RWPE2 (cell line): ENCODE measurements around the gene INSYN2A.

Source experiments
- ATAC-seq: fragments of 200-7000 bp; cut with Tn5 transposase; 3 replicates; pipeline ENCODE4 v1.9.1; 2021; ENCODE audit warnings: low read depth
- DNase-seq: peaks from one replicate; pipeline ENCODE4 v3.0.0-alpha.2; 2020; ENCODE audit warnings: low spot score
- H3K27ac ChIP-seq: fragments of 450-650 bp; 2 replicates; pipeline ENCODE4 v1.5.1; 2017; ENCODE audit warnings: mild to moderate bottlenecking; ENCODE audit not compliant: poor library complexity, severe bottlenecking
- H3K27me3 ChIP-seq: fragments of 250-450 bp; sonication (Bioruptor Pico); 2 replicates; pipeline ENCODE4 v1.5.1; 2021; ENCODE audit warnings: mild to moderate bottlenecking, moderate library complexity; ENCODE audit not compliant: insufficient read depth, poor library complexity, severe bottlenecking
- H3K36me3 ChIP-seq: fragments of 250-450 bp; sonication (Bioruptor Pico); 2 replicates; pipeline ENCODE4 v1.5.1; 2020; ENCODE audit warnings: low read depth, mild to moderate bottlenecking, moderate library complexity
- H3K4me1 ChIP-seq: fragments of 250-450 bp; sonication (Bioruptor Pico); 2 replicates; pipeline ENCODE4 v1.5.1; 2021; ENCODE audit warnings: mild to moderate bottlenecking, moderate library complexity; ENCODE audit not compliant: insufficient read depth, poor library complexity, severe bottlenecking
- H3K4me3 ChIP-seq: fragments of 250-450 bp; sonication (Bioruptor Pico); 2 replicates; pipeline ENCODE4 v1.5.1; 2021; ENCODE audit warnings: mild to moderate bottlenecking, moderate library complexity; ENCODE audit not compliant: severe bottlenecking
- H3K9me3 ChIP-seq: fragments of 250-450 bp; sonication (Bioruptor Pico); 2 replicates; pipeline ENCODE4 v1.5.1; 2021; ENCODE audit warnings: mild to moderate bottlenecking, moderate library complexity; ENCODE audit not compliant: severe bottlenecking
- TF ChIP-seq, protein P1 (sequence below): fragments of 450-650 bp; IDR thresholded peaks from one replicate; pipeline ENCODE4 v1.5.1; 2017; ENCODE audit warnings: mild to moderate bottlenecking, moderate library complexity; ENCODE audit not compliant: poor library complexity, severe bottlenecking

Gene INSYN2A

DNA sequence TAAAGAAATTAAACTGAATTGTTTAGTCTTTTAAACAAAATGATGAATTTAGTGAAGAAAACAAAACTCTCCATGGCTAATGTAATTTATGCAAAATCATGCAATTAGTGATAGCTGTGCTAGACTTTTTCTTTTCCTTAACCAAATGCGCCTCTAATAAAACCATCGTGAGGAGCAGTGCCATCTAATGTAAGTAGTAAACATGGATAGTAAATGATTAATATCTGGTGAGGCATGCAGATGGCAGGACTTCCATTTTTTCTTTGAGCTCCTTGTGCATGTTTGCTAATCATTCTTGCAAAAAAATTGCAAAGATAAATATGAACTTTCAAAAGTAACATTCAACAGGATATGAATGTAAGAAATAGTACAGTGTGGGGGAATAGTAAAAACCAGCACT, 2.3 kb downstream of the INSYN2A start:
- H3K27ac ChIP-seq, result no peak overlapping the region
- H3K27me3 ChIP-seq, result peaks cover 17% of the 10 kb centered on the region
- ATAC-seq (no peak), DNase-seq (no peak)
- H3K4me1 ChIP-seq, result no peaks in the 10 kb centered on the region
- H3K9me3 ChIP-seq, result no peaks in the 10 kb centered on the region
- TF ChIP-seq, protein P1, sequence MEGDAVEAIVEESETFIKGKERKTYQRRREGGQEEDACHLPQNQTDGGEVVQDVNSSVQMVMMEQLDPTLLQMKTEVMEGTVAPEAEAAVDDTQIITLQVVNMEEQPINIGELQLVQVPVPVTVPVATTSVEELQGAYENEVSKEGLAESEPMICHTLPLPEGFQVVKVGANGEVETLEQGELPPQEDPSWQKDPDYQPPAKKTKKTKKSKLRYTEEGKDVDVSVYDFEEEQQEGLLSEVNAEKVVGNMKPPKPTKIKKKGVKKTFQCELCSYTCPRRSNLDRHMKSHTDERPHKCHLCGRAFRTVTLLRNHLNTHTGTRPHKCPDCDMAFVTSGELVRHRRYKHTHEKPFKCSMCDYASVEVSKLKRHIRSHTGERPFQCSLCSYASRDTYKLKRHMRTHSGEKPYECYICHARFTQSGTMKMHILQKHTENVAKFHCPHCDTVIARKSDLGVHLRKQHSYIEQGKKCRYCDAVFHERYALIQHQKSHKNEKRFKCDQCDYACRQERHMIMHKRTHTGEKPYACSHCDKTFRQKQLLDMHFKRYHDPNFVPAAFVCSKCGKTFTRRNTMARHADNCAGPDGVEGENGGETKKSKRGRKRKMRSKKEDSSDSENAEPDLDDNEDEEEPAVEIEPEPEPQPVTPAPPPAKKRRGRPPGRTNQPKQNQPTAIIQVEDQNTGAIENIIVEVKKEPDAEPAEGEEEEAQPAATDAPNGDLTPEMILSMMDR, result no peak
- no peaks in the 10 kb centered on the region for H3K36me3 ChIP-seq
- no peak overlapping the region for H3K4me3 ChIP-seq

DNA sequence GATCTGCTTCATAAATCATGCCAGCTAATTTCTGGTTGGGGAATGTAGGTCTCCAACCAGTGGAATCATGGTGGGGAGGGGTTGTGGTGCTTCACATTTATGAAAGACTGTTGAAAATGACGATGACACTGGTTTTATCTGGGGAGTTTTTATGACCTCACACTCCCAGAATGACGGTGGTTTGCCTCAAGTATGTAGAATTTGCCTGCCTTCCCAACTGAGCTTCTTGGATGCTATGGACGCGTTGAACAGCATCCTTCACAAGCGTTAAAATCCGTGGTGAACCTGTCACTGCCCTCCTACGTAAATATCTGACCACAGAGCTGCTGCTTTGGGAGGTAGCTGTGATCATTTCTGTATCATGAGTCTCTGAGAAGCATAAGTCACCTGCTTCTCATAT, 3.3 kb downstream of the INSYN2A start:
- ATAC-seq, result no peak
- Histone ChIP-seq H3K4me1 (no peaks in the 10 kb centered on the region), H3K27me3 (peaks cover 17% of the 10 kb centered on the region), H3K4me3 (no peak overlapping the region), H3K36me3 (no peaks in the 10 kb centered on the region), H3K9me3 (no peaks in the 10 kb centered on the region), H3K27ac (no peak overlapping the region)
- DNase-seq, result no peak
- TF ChIP-seq, protein P1, result no peak

DNA sequence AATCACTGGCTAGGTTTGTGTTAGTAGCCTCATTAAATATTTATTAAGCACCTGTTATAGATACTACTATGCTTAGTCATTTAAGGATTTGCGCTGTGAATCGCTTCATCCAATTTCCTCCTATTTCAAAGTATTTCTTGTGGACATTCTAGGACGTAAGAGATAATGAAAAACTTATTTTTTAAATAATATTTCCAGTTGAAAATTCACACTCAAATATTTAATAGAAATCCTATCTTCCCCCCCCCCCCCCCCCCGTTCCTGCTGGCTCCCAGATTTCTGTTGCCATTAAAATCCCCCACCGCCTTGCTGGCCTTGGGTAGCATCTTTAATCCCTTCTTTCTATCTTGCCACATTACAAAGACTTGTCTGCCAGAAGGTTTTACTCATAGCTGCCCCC, 6.0 kb downstream of the INSYN2A start:
- Histone ChIP-seq H3K4me3 (no peak overlapping the region), H3K4me1 (no peaks in the 10 kb centered on the region), H3K36me3 (no peaks in the 10 kb centered on the region), H3K27me3 (peaks cover 13% of the 10 kb centered on the region), H3K27ac (no peak overlapping the region), H3K9me3 (no peaks in the 10 kb centered on the region)
- TF ChIP-seq, protein P1, result no peak
- no peak for DNase-seq
- no peak for ATAC-seq

DNA sequence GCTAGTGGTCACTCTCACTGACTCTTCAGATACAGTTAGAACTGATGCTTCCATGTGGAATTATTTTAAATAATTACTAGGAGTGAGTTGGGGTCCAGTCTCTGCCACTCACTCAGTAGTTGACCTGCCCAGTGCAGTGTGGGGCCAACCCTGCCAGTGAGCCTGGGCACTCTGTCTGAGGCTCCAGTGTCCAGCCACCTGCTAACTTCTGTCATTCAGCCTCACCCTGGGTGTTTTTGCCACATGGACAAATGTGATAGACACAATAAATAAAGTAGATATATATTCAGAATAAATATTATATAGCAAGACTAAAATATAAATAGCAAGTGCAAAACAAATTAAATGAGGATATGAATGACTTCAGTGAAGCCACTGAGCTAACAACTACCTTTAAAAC, 7.2 kb downstream of the INSYN2A start:
- TF ChIP-seq, protein P1, result no peak
- H3K4me1 ChIP-seq, result no peaks in the 10 kb centered on the region
- H3K27me3 ChIP-seq, result peaks cover under 1% of the 10 kb centered on the region
- DNase-seq (no peak), ATAC-seq (no peak)
- H3K27ac ChIP-seq, result no peak overlapping the region
- H3K4me3 ChIP-seq, result no peak overlapping the region
- no peaks in the 10 kb centered on the region for H3K36me3 ChIP-seq
- H3K9me3 ChIP-seq, result no peaks in the 10 kb centered on the region

DNA sequence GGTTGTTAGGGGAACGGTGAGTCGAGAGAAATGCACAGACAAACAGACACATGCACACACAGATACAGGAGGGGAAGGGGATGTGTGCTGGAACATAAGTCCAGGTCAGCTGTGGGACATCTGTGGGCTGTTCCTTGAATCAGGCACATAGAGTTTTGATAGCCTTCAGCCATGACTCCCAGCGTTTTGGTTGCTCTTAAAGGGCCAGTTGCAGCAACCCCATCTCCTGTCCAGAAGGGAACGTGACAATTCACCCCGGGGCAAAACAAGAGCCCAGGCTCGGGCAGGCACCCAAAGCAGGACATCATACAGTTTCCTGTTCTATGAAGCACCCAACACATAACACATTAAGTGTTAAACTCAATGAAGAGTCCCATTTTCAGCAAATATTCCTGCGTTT, 9.6 kb downstream of the INSYN2A start:
- H3K4me3 ChIP-seq, result no peak overlapping the region
- no peaks in the 10 kb centered on the region for H3K36me3 ChIP-seq
- TF ChIP-seq, protein P1, result no peak
- H3K9me3 ChIP-seq, result no peaks in the 10 kb centered on the region
- no peak for DNase-seq
- no peak overlapping the region for H3K27ac ChIP-seq
- H3K4me1 ChIP-seq, result no peaks in the 10 kb centered on the region
- no peaks in the 10 kb centered on the region for H3K27me3 ChIP-seq
- ATAC-seq, result no peak
